A549 (cell line): ENCODE measurements around the gene GPR15LG. TPM values are rescaled to one million over a fixed set of nuclear protein-coding genes. Genes with fewer than 3 reads are reported as not detected.

Experiments
- ATAC-seq, 2 experiments: fragments of 200-7000 bp in 1 of 2; fragments of >200 bp in 1 of 2; cut with Nextera tagmentation in 1 of 2; cut with Tn5 transposase in 1 of 2; 3 replicates each; pipeline versions ENCODE4 v1.8.0 to v1.9.1; 2018 to 2020; ENCODE audit warnings: mild to moderate bottlenecking in 1 of 2, moderate library complexity in 1 of 2
- CTCF ChIA-PET: fragments of 300-600 bp; sonication (Branson Sonifier 250); formaldehyde crosslinking; extraction: SDS; loops from one replicate; lab custom pipeline; 2021; ENCODE audit warnings: antibody characterized with exemption, inconsistent platforms; lab: Yijun Ruan, JAX
- POLR2A ChIA-PET: fragments of 350-600 bp; formaldehyde crosslinking; extraction: SDS; loops from one replicate; lab custom pipeline; 2021; ENCODE audit warnings: antibody characterized with exemption, inconsistent platforms; lab: Yijun Ruan, JAX
- DNase-seq, 2 experiments: peaks; one replicate each; pipeline versions ENCODE4 v3.0.0 to v3.0.0-alpha.2; 2011 to 2016; ENCODE audit warnings: low read depth in 1 of 2, low spot score in 1 of 2
- FAIRE-seq: peaks from 2 replicates; lab custom pipeline; 2011; peaks lifted over from hg19 to GRCh38; lab: Jason Lieb, UNC
- H3K27ac ChIP-seq, 2 experiments: fragments of >200 bp; sonication (Bioruptor Twin); formaldehyde crosslinking; 3 replicates each; pipeline ENCODE4 v1.5.1; 2016 to 2017
- H3K4me1 ChIP-seq: fragments of >200 bp; sonication (Bioruptor Twin); formaldehyde crosslinking; 3 replicates; pipeline ENCODE4 v1.6.1; 2016
- H3K4me2 ChIP-seq: fragments of >200 bp; sonication (Bioruptor Twin); formaldehyde crosslinking; 3 replicates; pipeline ENCODE4 v1.6.1; 2016
- H3K4me3 ChIP-seq: fragments of >200 bp; sonication (Bioruptor Twin); formaldehyde crosslinking; 3 replicates; pipeline ENCODE4 v1.5.1; 2016
- H3K9me3 ChIP-seq: fragments of >200 bp; sonication (Bioruptor Twin); formaldehyde crosslinking; 3 replicates; pipeline ENCODE4 v1.6.1; 2016
- CBX2 ChIP-seq: fragments of 200-600 bp; sonication (generic); IDR thresholded peaks from 2 replicates; pipeline ENCODE4 v1.6.1; 2016; ENCODE audit warnings: low read depth, mild to moderate bottlenecking, borderline replicate concordance
- CBX8 ChIP-seq: fragments of 200-600 bp; sonication (generic); IDR thresholded peaks from 2 replicates; pipeline ENCODE4 v1.6.1; 2016
- E2F6 ChIP-seq: IDR thresholded peaks from 2 replicates; pipeline ENCODE4 v1.6.1; 2012; ENCODE audit warnings: low read depth, borderline replicate concordance
- EHF ChIP-seq: fragments of 250-450 bp; sonication (Bioruptor Pico); IDR thresholded peaks from 2 replicates; pipeline ENCODE4 v1.5.0; 2020; ENCODE audit warnings: mild to moderate bottlenecking
- EHMT2 ChIP-seq: fragments of 200-600 bp; sonication (generic); IDR thresholded peaks from 2 replicates; pipeline ENCODE4 v1.6.1; 2016; ENCODE audit warnings: antibody characterized with exemption, low read depth, mild to moderate bottlenecking, moderate library complexity
- EP300 ChIP-seq, 2 experiments: fragments of >200 bp; sonication (Bioruptor Twin); formaldehyde crosslinking; IDR thresholded peaks; 2 replicates in 1 of 2; 3 replicates in 1 of 2; pipeline ENCODE4 v1.6.1; 2016 to 2017
- FOSB ChIP-seq: fragments of 250-450 bp; sonication (Bioruptor Pico); IDR thresholded peaks from 2 replicates; pipeline ENCODE4 v1.5.0; 2020; ENCODE audit warnings: mild to moderate bottlenecking, moderate library complexity
- HES2 ChIP-seq: fragments of >200 bp; sonication (Bioruptor Twin); formaldehyde crosslinking; IDR thresholded peaks from 2 replicates; pipeline ENCODE4 v1.6.1; 2016
- HEYL ChIP-seq: fragments of 250-450 bp; sonication (Bioruptor Pico); IDR thresholded peaks from 2 replicates; pipeline ENCODE4 v1.8.0; 2021; ENCODE audit warnings: mild to moderate bottlenecking, moderate library complexity
- KDM1A ChIP-seq: fragments of 200-600 bp; sonication (generic); IDR thresholded peaks from 2 replicates; pipeline ENCODE4 v1.6.1; 2016; ENCODE audit warnings: low read depth, mild to moderate bottlenecking
- MAX ChIP-seq: IDR thresholded peaks from 2 replicates; pipeline ENCODE4 v1.6.1; 2012
- MYC ChIP-seq: IDR thresholded peaks from 2 replicates; pipeline ENCODE4 v1.6.1; 2012; ENCODE audit warnings: mild to moderate bottlenecking, inconsistent platforms, low read length, improper control_type of control experiment, borderline replicate concordance
- NR3C1 ChIP-seq: fragments of >200 bp; sonication (Bioruptor Twin); formaldehyde crosslinking; IDR thresholded peaks from 3 replicates; pipeline ENCODE4 v1.6.1; 2017
- PHF8 ChIP-seq: fragments of 200-600 bp; sonication (generic); IDR thresholded peaks from 2 replicates; pipeline ENCODE4 v1.6.1; 2016; ENCODE audit warnings: low read depth, mild to moderate bottlenecking, antibody characterized with exemption, moderate library complexity, borderline replicate concordance
- RCOR1 ChIP-seq: fragments of 150-350 bp; IDR thresholded peaks from 2 replicates; pipeline ENCODE4 v1.6.1; 2014; ENCODE audit warnings: antibody characterized with exemption, low read length, low read depth
- RFX5 ChIP-seq: fragments of 450-650 bp; IDR thresholded peaks from 2 replicates; pipeline ENCODE4 v1.7.1; 2014; ENCODE audit warnings: antibody characterized with exemption, mild to moderate bottlenecking, moderate library complexity
- SREBF2 ChIP-seq: fragments of 450-650 bp; IDR thresholded peaks from 2 replicates; pipeline ENCODE4 v1.6.1; 2014; ENCODE audit warnings: mild to moderate bottlenecking, moderate library complexity
- TFCP2L1 ChIP-seq: fragments of 250-450 bp; sonication (Bioruptor Pico); IDR thresholded peaks from 2 replicates; pipeline ENCODE4 v1.5.0; 2021; ENCODE audit warnings: mild to moderate bottlenecking
- USF2 ChIP-seq: fragments of 450-650 bp; IDR thresholded peaks from 2 replicates; pipeline ENCODE4 v1.6.1; 2014; ENCODE audit warnings: antibody characterized with exemption
- ZFP36 ChIP-seq: fragments of 450-650 bp; IDR thresholded peaks from 2 replicates; pipeline ENCODE4 v1.6.1; 2014; ENCODE audit warnings: borderline replicate concordance; ENCODE audit not compliant: partially characterized antibody
- ZNF302 ChIP-seq: fragments of 250-450 bp; sonication (Bioruptor Pico); IDR thresholded peaks from 2 replicates; pipeline ENCODE4 v1.9.0; 2021; ENCODE audit warnings: inconsistent platforms, mild to moderate bottlenecking, moderate library complexity
- WGBS: methylation state at CpG from one replicate; pipeline ENCODE4 v1.1.6; 2017; ENCODE audit errors: missing lambda C conversion rate; 5-methylcytosine and 5-hydroxymethylcytosine counted together
- polyA plus RNA-seq, 4 experiments: library from polyadenylated mRNA; depleted of rRNA in 3 of 4; stranded (reverse); fragments of >200 nt; fragmentation: RNase III in 1 of 4; extraction: RNeasy Plus Mini Kit Qiagen cat#74134 plus additional on column Dnase treatment in 1 of 4; gene quantifications; 2 replicates in 3 of 4; 3 replicates in 1 of 4; pipeline ENCODE4 v1.2.3, GENCODE V29; 2011 to 2017
- TF ChIP-seq, protein P1 (sequence below): fragments of 150-350 bp; IDR thresholded peaks from 2 replicates; pipeline ENCODE4 v1.6.1; 2014; ENCODE audit warnings: low read depth, mild to moderate bottlenecking, low read length

The GPR15LG gene
- polyA plus RNA-seq, 2 of the 4 experiments (the other 2 are of a cell fraction), result not detected

DNA sequence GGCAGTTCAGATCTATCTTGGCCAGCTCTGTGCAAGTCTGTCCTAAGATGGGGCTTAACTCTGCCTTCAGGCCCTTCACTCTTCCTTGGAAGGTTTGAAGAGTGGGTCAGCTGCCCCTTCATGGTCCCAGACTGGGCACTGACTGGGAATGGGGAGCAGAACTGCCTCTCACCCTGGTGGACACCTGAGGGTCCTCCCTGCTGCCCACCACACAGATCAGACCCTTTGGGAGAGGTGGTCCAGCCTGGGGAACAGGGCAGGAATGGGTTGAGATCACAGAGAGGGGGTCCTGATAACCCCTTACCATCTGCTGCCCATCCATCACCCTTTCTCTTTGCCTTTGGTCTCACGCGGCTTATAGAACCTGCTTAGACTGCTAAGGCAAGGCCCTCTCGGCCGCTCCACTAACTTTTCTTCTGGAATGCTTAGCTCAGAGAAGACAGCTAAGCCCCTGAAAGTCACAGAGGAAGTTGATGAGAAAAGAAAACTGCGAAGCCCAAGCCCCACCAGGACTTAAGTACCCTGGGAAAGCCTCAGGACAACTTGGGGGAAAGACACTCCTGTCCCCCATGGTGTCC, 20.3 kb downstream of the GPR15LG start:
- ATAC-seq (no peak), FAIRE-seq (no peak), DNase-seq (no peak)
- no peak for TF ChIP-seq CBX2
- H3K9me3 ChIP-seq, result no peaks in the 10 kb centered on the region
- peak overlapping the region; percentile 96 for H3K4me2 ChIP-seq
- peak overlapping the region; percentile 50 for H3K4me3 ChIP-seq
- peaks cover 4% of the 10 kb centered on the region; the same call in 1 of the 3 replicates for H3K4me1 ChIP-seq
- 77% methylated on average over 5 of the region's 5 CpGs for WGBS
- CTCF ChIA-PET, result interaction anchor here (1.2 to 1.9 kb wide), 2 partner anchors 9 to 19 kb away, joined by 3 to 5 read pairs; no protein-coding TSS in a partner anchor
- H3K27ac ChIP-seq, result peak overlapping the region in 1 of 2 experiments; percentile 73; a peak in 1 of 6 replicates
- POLR2A ChIA-PET, result no interaction called here

- Histone ChIP-seq H3K9me3 (no peaks in the 10 kb centered on the region), H3K4me3 (peak within 1 kb of the TSS; percentile 50), H3K4me2 (peak within 1 kb of the TSS; percentile 96), H3K27ac (peak within 1 kb of the TSS in 1 of 2 experiments; percentile 73; a peak in 3 of 6 replicates), H3K4me1 (peaks cover 4% of the 10 kb centered on the region; the same call in 1 of the 3 replicates)
- CTCF ChIA-PET, result interaction anchor here (0.7 to 1.9 kb wide), 3 partner anchors 9 to 18 kb away, joined by 3 to 5 read pairs (median 4); no protein-coding TSS in a partner anchor
- 0% methylated on average over 2 of the region's 61 CpGs for whole genome bisulfite sequencing
- no peak for FAIRE-seq
- peak; percentile 30 to 56; a peak in 4 of 6 replicates for ATAC-seq
- POLR2A ChIA-PET, result no interaction called here
- TF ChIP-seq EP300 (IDR thresholded peaks at IDR 0.05), result no peak
- TF ChIP-seq MAX, result no peak
- no peak for TF ChIP-seq MYC
- no peak for TF ChIP-seq NR3C1
- no peak for TF ChIP-seq USF2
- TF ChIP-seq EHF (CRISPR knock-in tag), result no peak
- TF ChIP-seq KDM1A, result no peak
- no peak for TF ChIP-seq CBX2
- TF ChIP-seq HES2, result no peak
- no peak for TF ChIP-seq RCOR1
- TF ChIP-seq SREBF2, result no peak
- no peak for TF ChIP-seq CBX8
- no peak for TF ChIP-seq EHMT2
- no peak for TF ChIP-seq ZFP36
- DNase-seq, result peak in 1 of 2 experiments; percentile 25
Observed at GRCh38 chr10:84194424-84195043, 20.9 kb downstream of the GPR15LG start, which contains the start of gene CDHR1. CDHR1 (plus strand) TSS chr10:84194537; CDS start chr10:84194761, 224 bp downstream.

GRCh38 chr10:84195044-84195830, 21.6 kb downstream of the GPR15LG start:
- Histone ChIP-seq H3K4me2 (peak overlapping the region; percentile 96), H3K4me1 (peaks cover 4% of the 10 kb centered on the region; the same call in 1 of the 3 replicates), H3K27ac (no peak overlapping the region), H3K9me3 (no peaks in the 10 kb centered on the region), H3K4me3 (no peak overlapping the region; the same call in 2 of the 3 replicates)
- DNase-seq, result no peak
- WGBS, result 73% methylated on average over 27 of the region's 43 CpGs
- no peak for TF ChIP-seq CBX8
- no peak for TF ChIP-seq TFCP2L1 (CRISPR knock-in tag)
- TF ChIP-seq HEYL (CRISPR knock-in tag), result no peak
- no peak for TF ChIP-seq HES2
- no peak for TF ChIP-seq RFX5
- TF ChIP-seq ZNF302 (CRISPR knock-in tag), result no peak
- TF ChIP-seq E2F6, result no peak
- TF ChIP-seq, protein P1, sequence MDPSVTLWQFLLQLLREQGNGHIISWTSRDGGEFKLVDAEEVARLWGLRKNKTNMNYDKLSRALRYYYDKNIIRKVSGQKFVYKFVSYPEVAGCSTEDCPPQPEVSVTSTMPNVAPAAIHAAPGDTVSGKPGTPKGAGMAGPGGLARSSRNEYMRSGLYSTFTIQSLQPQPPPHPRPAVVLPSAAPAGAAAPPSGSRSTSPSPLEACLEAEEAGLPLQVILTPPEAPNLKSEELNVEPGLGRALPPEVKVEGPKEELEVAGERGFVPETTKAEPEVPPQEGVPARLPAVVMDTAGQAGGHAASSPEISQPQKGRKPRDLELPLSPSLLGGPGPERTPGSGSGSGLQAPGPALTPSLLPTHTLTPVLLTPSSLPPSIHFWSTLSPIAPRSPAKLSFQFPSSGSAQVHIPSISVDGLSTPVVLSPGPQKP, result no peak
- no peak for TF ChIP-seq FOSB (CRISPR knock-in tag)
- TF ChIP-seq PHF8, result no peak
- ATAC-seq, result no peak
- FAIRE-seq, result no peak
- CTCF ChIA-PET, result interaction anchor here (0.7 to 1.9 kb wide), 2 partner anchors 10 kb away, joined by 4 to 5 read pairs; no protein-coding TSS in a partner anchor
- POLR2A ChIA-PET, result no interaction called here
